SIG-M5 treated with dmso at 0.1 percent for 504 hours (cell line): Measurements from ENCODE around the gene FBXO15.

Source experiments
- DNase-seq: peaks from one replicate; lab custom pipeline; 2025; ENCODE audit not compliant: unreplicated experiment; lab: John Stamatoyannopoulos, UW

Gene FBXO15

GRCh38 chr18:74114116-74114515 is 33.5 kb downstream of the FBXO15 start:
- no peak for DNase-seq

- DNase-seq = no peak
These were observed 33.9 kb downstream of the FBXO15 start for GRCh38 chr18:74113711-74114110.

GRCh38 chr18:74110976-74111375 is 36.7 kb downstream of the FBXO15 start:
- DNase-seq = no peak

GRCh38 chr18:74110149-74110548 is 37.5 kb downstream of the FBXO15 start:
- DNase-seq = no peak

GRCh38 chr18:74108460-74108859 is 39.2 kb downstream of the FBXO15 start:
- no peak for DNase-seq

GRCh38 chr18:74097803-74098202 is 49.8 kb downstream of the FBXO15 start:
- DNase-seq = no peak

GRCh38 chr18:74092922-74093321 is 54.7 kb downstream of the FBXO15 start:
- no peak for DNase-seq

- no peak for DNase-seq
These were observed 63.3 kb downstream of the FBXO15 start for GRCh38 chr18:74084184-74084855.

- DNase-seq = no peak
These were observed 64.1 kb downstream of the FBXO15 start for GRCh38 chr18:74083557-74083952.

GRCh38 chr18:74082742-74083556 is 64.7 kb downstream of the FBXO15 start:
- no peak for DNase-seq

GRCh38 chr18:74081966-74082741 is 65.5 kb downstream of the FBXO15 start:
- DNase-seq = peak; percentile 69

- DNase-seq = no peak
These were observed 69.4 kb downstream of the FBXO15 start for GRCh38 chr18:74078257-74078656.

- DNase-seq = no peak
These were observed 72.7 kb downstream of the FBXO15 start for GRCh38 chr18:74074668-74075564.

GRCh38 chr18:74073957-74074667 is 73.5 kb downstream of the FBXO15 start:
- no peak for DNase-seq

GRCh38 chr18:74069178-74070050 is 78.2 kb downstream of the FBXO15 start:
- DNase-seq = peak; percentile 25

GRCh38 chr18:74068296-74068695 is 79.3 kb downstream of the FBXO15 start:
- DNase-seq = no peak

- no peak for DNase-seq
These were observed 81.6 kb downstream of the FBXO15 start for GRCh38 chr18:74066018-74066417.

GRCh38 chr18:74065366-74065765 is 82.3 kb downstream of the FBXO15 start:
- DNase-seq = no peak

- DNase-seq = no peak
These were observed 83.1 kb downstream of the FBXO15 start for GRCh38 chr18:74064510-74064909.
